Measurements from ENCODE around the gene OGFR. TPM values are rescaled to one million over a fixed set of nuclear protein-coding genes. Genes with fewer than 3 reads are reported as not detected.

Gene OGFR
- polyA plus RNA-seq, 1 donor (not counting 4 experiments of a cell fraction or from before 2014, with no cell fraction given) = 39.8 TPM

GRCh38 chr20:62774762-62775161, 29.9 kb upstream of the OGFR start:
- no peak overlapping the region for H3K4me3 ChIP-seq (ENCODE audit: control insufficient read depth in 2 of 3, extremely low read depth in 1 of 3, insufficient read depth in 2 of 3, low read depth in 1 of 3, low read length in 3 of 3)
- no peaks in the 10 kb centered on the region for H3K36me3 ChIP-seq (ENCODE audit: control insufficient read depth in 2 of 2, extremely low read depth in 1 of 2, insufficient read depth in 2 of 2, low read length in 2 of 2)
- no peaks in the 10 kb centered on the region for H3K9me3 ChIP-seq (ENCODE audit: control insufficient read depth, low read depth, low read length)
- no peak overlapping the region for H2AFZ ChIP-seq (ENCODE audit: control insufficient read depth, low read length)
- H4K20me1 ChIP-seq (ENCODE audit: control insufficient read depth, extremely low read depth, insufficient read depth, low read length) = no peaks in the 10 kb centered on the region
- H3K27me3 ChIP-seq (ENCODE audit: control insufficient read depth, extremely low read depth, insufficient read depth, low read length) = no peaks in the 10 kb centered on the region
- H3K4me2 ChIP-seq (ENCODE audit: control insufficient read depth, extremely low read depth, insufficient read depth, low read depth, low read length) = no peak overlapping the region
- TF ChIP-seq EZH2 (IDR thresholded peaks at IDR 0.05; ENCODE audit: low read length) = no peak
- TF ChIP-seq, protein P1, sequence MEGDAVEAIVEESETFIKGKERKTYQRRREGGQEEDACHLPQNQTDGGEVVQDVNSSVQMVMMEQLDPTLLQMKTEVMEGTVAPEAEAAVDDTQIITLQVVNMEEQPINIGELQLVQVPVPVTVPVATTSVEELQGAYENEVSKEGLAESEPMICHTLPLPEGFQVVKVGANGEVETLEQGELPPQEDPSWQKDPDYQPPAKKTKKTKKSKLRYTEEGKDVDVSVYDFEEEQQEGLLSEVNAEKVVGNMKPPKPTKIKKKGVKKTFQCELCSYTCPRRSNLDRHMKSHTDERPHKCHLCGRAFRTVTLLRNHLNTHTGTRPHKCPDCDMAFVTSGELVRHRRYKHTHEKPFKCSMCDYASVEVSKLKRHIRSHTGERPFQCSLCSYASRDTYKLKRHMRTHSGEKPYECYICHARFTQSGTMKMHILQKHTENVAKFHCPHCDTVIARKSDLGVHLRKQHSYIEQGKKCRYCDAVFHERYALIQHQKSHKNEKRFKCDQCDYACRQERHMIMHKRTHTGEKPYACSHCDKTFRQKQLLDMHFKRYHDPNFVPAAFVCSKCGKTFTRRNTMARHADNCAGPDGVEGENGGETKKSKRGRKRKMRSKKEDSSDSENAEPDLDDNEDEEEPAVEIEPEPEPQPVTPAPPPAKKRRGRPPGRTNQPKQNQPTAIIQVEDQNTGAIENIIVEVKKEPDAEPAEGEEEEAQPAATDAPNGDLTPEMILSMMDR (optimal IDR thresholded peaks at IDR 0.05 in 1 of 3, IDR thresholded peaks at IDR 0.05 in 1 of 3, conservative IDR thresholded peaks at IDR 0.05 in 1 of 3; ENCODE audit: extremely low read depth in 1 of 3, insufficient read depth in 2 of 3, low read length in 3 of 3) = no peak
- DNase-seq (ENCODE audit: low read depth, low spot score) (no peak), FAIRE-seq (no peak)
- dilution Hi-C loops (cut with MboI; ENCODE audit: extremely low pct_ligation_motif_present, low sequenced_read_pairs) = no loop called here
- H3K9me1 ChIP-seq (ENCODE audit: control insufficient read depth, extremely low read depth, insufficient read depth, low read length) = no peaks in the 10 kb centered on the region
- peaks cover 22% of the 10 kb centered on the region for H3K4me1 ChIP-seq (ENCODE audit: control insufficient read depth, extremely low read depth, insufficient read depth, low read length)
- no peak overlapping the region for H3K9ac ChIP-seq (ENCODE audit: control insufficient read depth, extremely low read depth, insufficient read depth, low read length)
- H3K79me2 ChIP-seq (ENCODE audit: control insufficient read depth, insufficient read depth, low read length) = no peaks in the 10 kb centered on the region
- H3K27ac ChIP-seq (ENCODE audit: control insufficient read depth, insufficient read depth, low read length) = no peak overlapping the region

- no peaks in the 10 kb centered on the region for H3K36me3 ChIP-seq (ENCODE audit: control insufficient read depth in 2 of 2, extremely low read depth in 1 of 2, insufficient read depth in 2 of 2, low read length in 2 of 2)
- H3K27me3 ChIP-seq (ENCODE audit: control insufficient read depth, extremely low read depth, insufficient read depth, low read length) = no peaks in the 10 kb centered on the region
- H3K27ac ChIP-seq (ENCODE audit: control insufficient read depth, insufficient read depth, low read length) = no peak overlapping the region
- no peak for DNase-seq (ENCODE audit: low read depth, low spot score)
- no peak overlapping the region for H2AFZ ChIP-seq (ENCODE audit: control insufficient read depth, low read length)
- no peak overlapping the region for H3K4me2 ChIP-seq (ENCODE audit: control insufficient read depth, extremely low read depth, insufficient read depth, low read depth, low read length)
- no peak for FAIRE-seq
- H4K20me1 ChIP-seq (ENCODE audit: control insufficient read depth, extremely low read depth, insufficient read depth, low read length) = no peaks in the 10 kb centered on the region
- H3K79me2 ChIP-seq (ENCODE audit: control insufficient read depth, insufficient read depth, low read length) = no peaks in the 10 kb centered on the region
- dilution Hi-C loops (cut with MboI; ENCODE audit: extremely low pct_ligation_motif_present, low sequenced_read_pairs) = no loop called here
- no peak overlapping the region for H3K4me3 ChIP-seq (ENCODE audit: control insufficient read depth in 2 of 3, extremely low read depth in 1 of 3, insufficient read depth in 2 of 3, low read depth in 1 of 3, low read length in 3 of 3)
- H3K9me1 ChIP-seq (ENCODE audit: control insufficient read depth, extremely low read depth, insufficient read depth, low read length) = no peaks in the 10 kb centered on the region
- H3K9ac ChIP-seq (ENCODE audit: control insufficient read depth, extremely low read depth, insufficient read depth, low read length) = no peak overlapping the region
- H3K4me1 ChIP-seq (ENCODE audit: control insufficient read depth, extremely low read depth, insufficient read depth, low read length) = peaks cover 22% of the 10 kb centered on the region
- H3K9me3 ChIP-seq (ENCODE audit: control insufficient read depth, low read depth, low read length) = no peaks in the 10 kb centered on the region
- TF ChIP-seq, protein P1 (optimal IDR thresholded peaks at IDR 0.05 in 1 of 3, IDR thresholded peaks at IDR 0.05 in 1 of 3, conservative IDR thresholded peaks at IDR 0.05 in 1 of 3; ENCODE audit: extremely low read depth in 1 of 3, insufficient read depth in 2 of 3, low read length in 3 of 3) = no peak
- TF ChIP-seq EZH2 (IDR thresholded peaks at IDR 0.05; ENCODE audit: low read length) = no peak
Observed at GRCh38 chr20:62775206-62775605, 29.4 kb upstream of the OGFR start.

All from keratinocyte (primary cell).